CD4-positive, alpha-beta T cell treated with Interleukin-6 for 4 hours (primary cell): ENCODE measurements around the gene ALMS1.
"Not testable (repeated sequence)": the region's sequence is repeated elsewhere in the genome, so short reads cannot be mapped to it uniquely, and the experiment has no call there.

Experiments used
- DNase-seq: peaks from one replicate; pipeline ENCODE4 v3.0.0-alpha.2; 2020; ENCODE audit warnings: mixed read lengths

ALMS1 gene

DNA sequence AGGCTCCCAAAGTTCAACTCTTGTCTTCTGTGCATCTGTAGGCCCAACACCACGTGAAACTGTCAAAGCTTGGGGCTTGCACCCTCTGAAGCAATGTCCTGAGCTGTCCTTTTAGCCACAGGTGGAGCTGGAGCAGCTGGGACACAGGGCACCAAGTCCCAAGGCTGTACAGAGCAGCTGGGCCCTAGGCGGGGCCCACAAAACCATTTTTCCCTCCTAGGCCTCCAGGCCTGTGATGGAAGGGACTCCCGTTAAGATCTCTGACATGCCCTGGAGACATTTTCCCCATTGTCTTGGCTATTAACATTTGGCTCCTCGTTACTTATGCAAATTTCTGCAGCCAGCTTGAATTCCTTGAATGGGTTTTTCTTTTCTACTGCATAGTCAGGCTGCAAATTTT is 145.1 kb downstream of the ALMS1 start:
- not testable (repeated sequence) for DNase-seq

- no peak for DNase-seq
Observed at GRCh38 chr2:73532381-73532780, 146.7 kb downstream of the ALMS1 start.

DNA sequence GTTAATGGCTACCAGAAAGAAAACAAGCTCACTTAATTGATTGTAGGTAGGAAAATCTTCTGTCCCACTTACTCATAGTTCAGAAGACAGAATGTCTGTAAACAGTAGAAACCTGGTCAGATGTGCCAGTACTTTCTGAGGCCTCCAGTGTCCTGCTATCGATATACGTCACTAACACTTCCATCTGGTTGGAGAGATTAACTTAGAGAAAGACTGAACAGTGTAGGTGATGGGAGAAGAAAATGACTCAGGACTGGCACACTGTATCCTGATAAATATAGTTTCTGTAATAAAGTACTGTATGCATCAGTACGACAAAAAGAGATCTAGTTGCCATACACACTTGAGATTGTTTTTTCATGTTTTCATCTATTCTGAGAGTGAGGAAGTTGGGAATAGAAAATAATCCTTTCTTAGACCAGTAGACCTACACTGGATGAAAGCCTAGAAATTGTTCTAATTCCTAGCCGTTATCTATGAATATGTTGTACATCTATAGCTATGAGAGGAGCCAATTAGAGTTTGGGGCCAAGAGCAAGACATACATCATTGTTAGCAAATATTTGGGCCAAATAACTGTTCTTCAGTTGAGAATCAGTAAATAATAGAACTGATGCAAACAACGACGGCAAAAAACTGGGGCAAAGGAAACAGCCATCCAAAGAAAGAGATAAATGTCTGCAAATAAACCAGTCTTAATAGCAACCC is 150.7 kb downstream of the ALMS1 start:
- DNase-seq: no peak

GRCh38 chr2:73560875-73561274 is 175.2 kb downstream of the ALMS1 start:
- DNase-seq: not testable (repeated sequence)

DNA sequence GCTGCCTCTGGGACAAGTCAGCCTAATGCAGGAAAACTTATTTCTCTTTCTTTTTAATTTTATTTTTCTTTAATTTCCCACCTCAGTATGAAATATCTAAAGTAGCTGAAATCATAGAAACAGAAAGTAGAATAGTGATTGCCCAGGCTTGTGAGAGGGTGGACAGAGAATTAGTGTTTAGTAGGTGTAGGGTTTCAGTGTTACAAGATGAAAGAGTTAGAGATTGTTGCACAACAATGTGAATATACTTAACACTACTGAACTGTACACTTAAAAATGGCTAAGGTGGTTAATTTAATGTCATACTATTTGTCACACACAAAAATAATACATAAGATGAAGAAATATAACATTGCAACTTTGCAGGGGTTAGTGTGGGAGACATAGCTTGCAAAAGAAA is 175.8 kb downstream of the ALMS1 start:
- no peak for DNase-seq

GRCh38 chr2:73564986-73565385 is 179.3 kb downstream of the ALMS1 start:
- DNase-seq: no peak

GRCh38 chr2:73566288-73566878 is 180.7 kb downstream of the ALMS1 start:
- no peak for DNase-seq

DNA sequence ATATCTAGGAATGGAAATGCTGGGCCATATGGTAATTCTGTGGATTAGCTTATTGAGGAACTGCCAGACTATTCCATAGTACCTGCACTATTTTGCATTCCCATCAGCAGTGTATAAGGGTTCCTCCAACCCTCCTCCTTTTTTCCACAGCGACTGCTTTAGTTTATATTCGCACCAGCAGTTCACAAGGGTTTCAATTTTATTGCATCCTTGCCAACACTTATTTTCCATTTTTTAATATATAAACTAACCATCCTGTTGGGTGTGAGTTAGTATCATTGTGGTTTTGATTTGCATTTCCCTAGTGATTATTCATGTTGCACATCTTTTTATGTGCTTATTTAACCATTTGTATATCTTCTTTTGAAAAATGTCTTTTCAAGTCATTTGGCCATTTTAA is 189.6 kb downstream of the ALMS1 start:
- no peak for DNase-seq

GRCh38 chr2:73582364-73582763 is 196.7 kb downstream of the ALMS1 start:
- DNase-seq: no peak

DNA sequence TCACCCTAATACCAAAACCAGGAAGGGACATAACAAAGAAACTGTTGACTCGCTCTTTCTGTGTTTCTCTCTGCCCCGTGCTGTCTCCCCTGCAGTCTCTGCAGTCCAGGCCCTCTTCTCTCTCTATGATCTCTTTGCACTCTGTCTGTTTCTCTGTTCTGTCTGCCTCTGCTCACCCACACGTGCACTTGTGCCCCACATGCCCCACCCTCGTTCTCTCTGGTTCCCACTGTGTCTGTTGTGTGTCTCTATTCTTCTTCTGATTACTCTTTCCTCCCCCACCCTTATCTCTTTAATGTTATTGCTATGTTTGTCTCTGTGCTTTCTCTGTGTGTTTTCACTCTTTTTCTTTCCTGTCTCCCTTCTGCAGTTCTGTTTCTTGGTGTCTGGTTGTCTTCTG is 202.5 kb downstream of the ALMS1 start:
- no peak for DNase-seq

- no peak for DNase-seq
Observed at GRCh38 chr2:73593680-73594079, 208.0 kb downstream of the ALMS1 start.

DNA sequence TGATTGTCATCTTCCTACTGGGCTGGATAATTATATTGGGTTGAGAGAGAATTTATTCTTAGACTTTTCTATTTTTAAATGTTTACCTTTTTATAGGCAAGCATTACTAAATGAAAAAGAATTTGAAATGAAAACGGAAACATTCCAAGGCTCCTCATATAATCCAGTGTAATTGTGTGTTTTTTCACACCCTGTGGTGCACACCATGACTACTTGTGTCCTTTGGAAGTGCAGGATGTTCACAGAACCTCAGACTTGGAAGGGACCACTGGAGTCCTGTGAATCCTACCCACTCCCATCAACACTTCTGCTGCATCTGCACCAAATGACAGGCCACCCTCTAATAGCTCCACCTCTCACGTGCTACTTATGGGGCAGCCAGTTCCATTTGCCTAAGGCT is 208.6 kb downstream of the ALMS1 start:
- DNase-seq: no peak

GRCh38 chr2:73601780-73602179 is 216.1 kb downstream of the ALMS1 start:
- no peak for DNase-seq

GRCh38 chr2:73603099-73603588 is 217.5 kb downstream of the ALMS1 start:
- DNase-seq: not testable (repeated sequence)

DNA sequence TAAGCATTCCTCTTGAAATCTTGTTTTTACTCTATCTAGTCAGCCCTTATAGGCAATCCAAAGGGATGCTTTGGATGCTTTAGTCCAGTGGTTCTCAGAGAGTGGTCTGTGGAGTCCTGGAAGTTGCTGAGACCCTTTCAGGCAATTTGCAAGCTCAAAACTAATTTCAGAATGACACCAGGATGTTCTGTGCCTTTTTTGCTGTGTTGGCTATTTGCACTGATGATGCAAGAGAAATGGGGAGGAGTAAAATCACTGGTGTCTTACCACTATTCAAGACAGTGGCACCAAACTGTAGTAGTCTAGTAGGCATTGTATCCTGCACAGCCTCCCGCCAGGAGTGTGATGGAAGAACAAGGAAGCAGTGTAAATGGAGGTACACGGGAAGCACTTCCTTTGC is 219.0 kb downstream of the ALMS1 start:
- not testable (repeated sequence) for DNase-seq

DNA sequence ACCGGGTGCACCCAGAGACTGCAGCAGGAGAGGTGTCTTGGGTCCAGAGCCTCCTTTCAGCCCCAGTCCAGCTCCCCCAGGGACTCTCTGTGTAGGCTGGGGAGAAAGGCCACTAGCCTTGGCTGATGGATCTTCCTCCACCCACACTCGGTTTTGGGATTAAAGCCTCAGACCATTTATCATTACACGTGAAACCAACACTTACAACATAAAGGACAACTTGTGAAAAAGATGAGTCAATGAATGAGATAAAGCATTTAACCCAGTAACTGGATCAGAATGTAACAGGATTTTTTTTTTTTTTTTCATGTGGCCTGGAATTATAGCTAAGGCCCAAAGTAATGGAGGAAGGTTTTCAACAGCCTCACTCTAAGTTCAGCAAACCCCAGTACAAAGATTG is 224.5 kb downstream of the ALMS1 start:
- DNase-seq: no peak

- no peak for DNase-seq
Observed at GRCh38 chr2:73611193-73611592, 225.6 kb downstream of the ALMS1 start.

GRCh38 chr2:73611867-73612266 is 226.2 kb downstream of the ALMS1 start:
- DNase-seq: no peak

DNA sequence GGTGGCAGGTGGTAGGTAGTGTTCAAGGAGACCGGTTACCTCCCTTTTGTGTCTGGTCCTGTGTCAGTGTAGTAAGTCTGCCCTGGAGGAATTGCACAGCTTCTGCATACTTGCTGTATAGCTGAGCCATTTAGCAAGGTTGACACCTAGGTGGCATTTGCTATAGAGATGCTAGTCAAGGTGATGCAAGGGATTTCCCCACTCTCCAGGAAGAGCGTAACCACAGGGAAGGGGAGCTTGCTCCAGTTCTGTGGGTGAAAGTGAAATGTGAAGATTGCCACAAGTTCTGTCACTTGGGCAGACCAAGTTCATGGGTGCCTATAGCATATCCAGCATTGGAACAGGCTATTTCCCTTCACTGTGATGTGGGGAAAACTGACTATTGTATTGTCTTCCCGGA is 228.5 kb downstream of the ALMS1 start:
- no peak for DNase-seq

DNA sequence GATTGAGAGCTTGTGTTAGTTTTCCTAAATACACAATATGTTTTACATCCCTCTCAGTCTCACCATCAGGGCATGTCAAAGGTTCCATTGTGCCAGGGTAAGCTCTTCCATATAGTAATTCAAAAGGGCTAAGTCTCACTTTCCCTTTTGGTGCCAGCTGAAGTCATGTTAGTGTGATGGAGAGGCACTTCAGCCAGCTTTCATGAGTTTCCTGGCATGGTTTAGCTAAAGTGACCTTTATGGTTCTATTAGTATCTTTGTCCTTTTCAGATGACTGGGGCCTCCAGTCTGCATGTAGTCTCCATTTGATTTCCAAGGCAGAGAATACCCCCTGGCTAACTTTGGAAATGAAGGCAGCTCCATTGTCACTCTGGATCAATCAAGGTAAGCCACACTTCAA is 229.4 kb downstream of the ALMS1 start:
- no peak for DNase-seq

DNA sequence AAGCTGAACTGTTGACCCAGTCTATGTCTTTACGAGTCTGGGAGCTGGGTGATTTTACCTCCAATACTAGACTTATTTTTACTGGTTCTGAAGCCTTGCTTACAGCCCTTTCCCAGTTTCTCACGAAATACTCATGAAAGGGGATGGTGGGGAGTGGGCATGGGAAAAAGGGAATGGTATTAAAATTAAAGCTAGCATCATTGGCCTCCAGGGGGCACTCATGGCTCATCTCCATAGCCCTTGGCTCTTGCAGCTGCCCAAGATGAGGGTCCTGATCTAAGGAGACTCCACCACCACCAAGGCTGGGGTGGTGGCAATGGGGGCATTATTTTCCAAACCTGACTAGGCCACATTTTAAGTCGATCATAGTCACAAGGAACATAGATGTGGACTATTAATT is 234.3 kb downstream of the ALMS1 start:
- DNase-seq: not testable (repeated sequence)

DNA sequence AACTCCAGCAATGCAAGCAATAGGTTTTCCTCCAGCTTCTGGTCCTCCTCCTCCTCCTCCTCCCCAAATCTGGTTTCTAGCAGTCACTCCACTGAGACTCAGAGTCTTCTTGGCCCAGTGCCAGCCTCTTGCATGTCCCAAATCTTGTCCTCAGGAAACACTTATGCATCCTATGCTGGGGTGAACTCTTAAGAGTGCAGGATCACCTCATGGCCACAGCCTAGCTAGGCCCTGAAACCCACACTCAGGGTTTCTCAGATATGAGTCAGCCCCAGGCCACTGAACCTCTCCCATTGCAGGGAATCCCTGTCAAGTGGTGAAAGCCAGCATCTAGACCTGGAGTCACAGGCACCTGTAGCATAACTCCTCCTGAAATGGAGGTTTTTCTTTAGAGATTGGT is 238.4 kb downstream of the ALMS1 start:
- not testable (repeated sequence) for DNase-seq

- DNase-seq: not testable (repeated sequence)
Observed at GRCh38 chr2:73624625-73625024, 239.0 kb downstream of the ALMS1 start.

DNA sequence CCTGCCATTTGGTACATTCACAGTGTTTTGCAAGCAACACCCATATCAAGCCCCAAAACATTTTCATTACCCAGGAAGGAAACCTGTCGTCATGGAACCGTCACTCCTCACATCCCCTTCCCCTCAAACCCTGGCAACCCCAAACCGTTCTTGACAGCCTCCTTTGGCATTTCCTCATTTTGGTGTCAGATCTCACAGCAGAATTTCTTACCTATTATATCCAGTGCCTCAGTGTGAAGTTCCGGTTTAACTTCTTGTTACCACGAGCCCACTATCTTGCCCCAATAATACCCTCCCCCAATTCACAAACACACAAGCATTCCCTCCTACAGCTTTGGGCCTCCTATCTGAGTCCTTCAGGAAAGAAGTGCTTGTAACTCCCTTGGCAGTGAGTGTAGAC is 240.6 kb downstream of the ALMS1 start:
- not testable (repeated sequence) for DNase-seq

DNA sequence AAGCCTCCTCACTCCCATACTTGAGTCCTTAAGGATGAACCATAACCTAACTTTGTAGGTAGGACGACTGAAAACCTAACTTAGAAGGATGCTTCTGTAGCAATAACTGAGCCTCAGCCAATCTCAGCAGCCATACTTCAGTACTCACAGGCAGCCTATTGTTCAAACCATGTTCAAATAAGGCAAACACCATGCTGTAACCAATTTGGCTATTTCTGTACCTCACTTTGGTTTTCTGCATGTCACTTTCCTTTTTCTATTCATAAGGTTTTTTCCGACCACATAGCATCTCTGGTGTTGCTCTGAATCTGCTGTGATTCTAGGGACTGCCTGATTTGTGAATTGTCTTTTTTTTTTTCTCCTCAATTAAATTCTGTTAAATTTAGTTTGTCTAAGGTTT is 242.9 kb downstream of the ALMS1 start:
- DNase-seq: not testable (repeated sequence)
